GM18498 (cell line): Measurements from ENCODE around the gene TBC1D17.
A peak's percentile ranks its signal among the peaks of the same experiment; 100 is the strongest.

Experiments used
- ATAC-seq: cut with Tn5 transposase; IDR thresholded peaks from one replicate; pipeline ENCODE4 v1.9.1; 2021; ENCODE audit warnings: mild to moderate bottlenecking, moderate library complexity; ENCODE audit not compliant: unreplicated experiment

Gene TBC1D17

DNA sequence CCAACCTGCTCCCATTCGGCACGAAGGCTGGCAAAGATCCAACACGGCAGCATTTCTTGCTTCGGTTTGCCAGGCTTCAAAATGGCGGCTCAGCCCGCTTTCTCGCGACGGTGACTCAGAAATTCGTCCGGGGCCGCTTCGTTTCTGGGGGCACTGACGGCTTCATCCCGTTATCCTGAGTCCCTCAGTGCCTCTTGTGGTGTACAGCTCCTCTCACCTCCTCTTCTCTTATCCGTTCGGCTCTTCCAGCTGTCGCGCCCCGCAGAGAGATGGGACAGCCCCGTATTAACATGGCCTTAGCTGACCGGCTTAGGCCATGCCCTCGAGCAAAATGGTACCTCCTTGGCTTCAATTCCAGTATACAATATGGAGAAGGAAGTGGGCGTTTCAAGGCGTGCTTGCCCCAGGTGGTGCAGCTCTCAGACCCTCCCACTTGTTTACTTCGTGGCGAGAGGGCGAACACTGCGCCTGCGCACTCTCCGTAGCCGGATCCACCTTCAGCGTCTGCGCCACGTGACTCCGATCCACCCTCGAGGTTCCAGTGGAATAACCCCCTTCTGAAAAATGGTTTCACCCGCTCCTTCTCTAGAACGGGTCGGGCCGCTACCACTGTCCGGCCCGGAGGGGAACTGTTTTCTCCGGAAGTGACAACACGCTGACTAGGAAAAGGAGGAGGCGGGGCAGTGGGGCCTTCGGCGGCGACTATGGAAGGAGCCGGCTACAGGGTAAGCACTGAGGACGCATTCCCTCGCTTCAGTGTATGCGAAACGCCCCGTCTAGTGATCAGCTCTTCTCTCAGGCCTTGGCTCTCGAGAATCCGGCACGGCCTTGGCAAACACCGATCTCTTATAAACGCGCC is at the start of gene TBC1D17, which contains the start of gene AKT1S1:
Gene TBC1D17 (plus strand): TSS at position 683 of the 859 bp plus-strand sequence. CDS start 22 bp downstream, at position 705.
Gene AKT1S1 (minus strand): TSS at position 336 of the 859 bp plus-strand sequence. CDS start 4,060 bp downstream, outside the sequence.
- ATAC-seq, result peak; percentile 54

DNA sequence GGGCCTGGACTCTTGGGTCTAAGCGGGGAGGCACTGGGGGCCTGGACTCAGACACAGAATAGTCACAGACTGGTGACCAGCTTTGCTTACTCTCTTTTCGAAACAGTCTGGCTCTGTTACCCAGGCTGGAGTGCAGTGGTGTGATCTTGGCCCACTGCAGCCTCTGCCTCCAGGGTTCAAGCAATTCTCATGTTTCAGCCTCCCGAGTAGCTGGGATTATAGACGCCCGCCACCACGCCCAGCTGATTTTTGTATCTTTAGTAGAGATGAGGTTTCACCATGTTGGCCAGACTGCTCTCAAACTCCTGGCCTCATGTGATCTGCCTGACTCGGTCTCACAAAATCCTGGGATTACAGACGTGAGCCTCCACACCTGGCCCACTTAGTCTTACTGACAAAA is 48.3 kb upstream of the TBC1D17 start:
- no peak for ATAC-seq

DNA sequence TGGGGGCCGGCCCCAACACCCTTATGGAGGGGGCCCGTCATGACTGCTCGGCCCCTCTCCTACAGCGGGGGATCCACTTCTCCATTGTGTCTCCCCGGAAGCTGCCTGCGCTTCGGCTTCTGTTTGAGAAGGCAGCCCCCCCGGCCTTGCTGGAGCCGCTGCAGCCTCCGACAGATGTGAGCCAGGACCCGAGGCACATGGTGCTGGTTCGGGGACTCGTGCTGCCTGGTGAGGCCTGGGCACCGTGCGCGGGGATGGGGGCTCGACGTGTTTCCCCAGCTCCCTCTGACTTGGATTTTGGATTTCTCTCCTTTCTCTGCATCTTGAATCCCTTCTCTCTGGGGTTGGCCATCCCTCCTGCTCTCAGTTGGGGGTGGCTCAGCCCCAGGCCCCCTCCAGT is 47.8 kb upstream of the TBC1D17 start:
- ATAC-seq, result no peak

DNA sequence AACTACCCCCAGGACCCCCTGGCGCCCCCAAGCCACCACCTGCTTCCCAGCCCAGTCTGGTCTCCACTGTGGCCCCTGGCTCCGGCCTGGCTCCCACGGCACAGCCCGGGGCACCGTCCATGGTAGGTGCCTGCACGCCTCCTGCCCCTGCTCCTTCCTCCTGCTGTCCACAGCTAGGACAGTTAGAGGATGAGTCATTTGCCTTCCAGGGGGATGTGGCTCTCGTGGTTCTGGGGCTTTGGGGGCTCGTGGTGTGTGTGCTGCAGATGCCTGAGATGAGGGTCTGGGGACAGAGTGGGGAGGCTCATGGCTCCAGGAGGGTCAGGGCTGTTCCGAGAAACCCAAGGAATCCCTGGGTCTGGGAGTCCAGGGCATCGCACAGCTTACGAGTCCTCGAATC is 46.7 kb upstream of the TBC1D17 start:
- no peak for ATAC-seq

DNA sequence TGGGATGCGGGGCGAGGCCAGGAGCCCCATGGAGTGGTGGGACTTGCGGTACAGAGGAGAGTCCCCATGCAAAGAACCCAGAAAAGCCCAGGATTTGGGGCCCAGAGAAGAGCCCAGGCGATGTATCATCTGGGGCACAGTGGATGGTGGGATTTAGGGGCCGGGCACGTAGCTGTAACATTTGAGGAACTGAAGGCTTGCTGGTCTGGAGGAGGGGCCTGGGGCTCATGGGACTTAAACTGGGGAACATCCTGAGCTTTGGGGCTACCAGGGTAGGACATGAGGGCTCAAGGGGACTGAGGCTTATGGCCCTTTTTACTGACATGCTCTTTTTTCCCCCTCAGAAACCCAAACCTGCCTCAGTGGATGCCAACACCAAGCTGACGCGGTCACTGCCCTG is 45.9 kb upstream of the TBC1D17 start:
- ATAC-seq, result no peak

DNA sequence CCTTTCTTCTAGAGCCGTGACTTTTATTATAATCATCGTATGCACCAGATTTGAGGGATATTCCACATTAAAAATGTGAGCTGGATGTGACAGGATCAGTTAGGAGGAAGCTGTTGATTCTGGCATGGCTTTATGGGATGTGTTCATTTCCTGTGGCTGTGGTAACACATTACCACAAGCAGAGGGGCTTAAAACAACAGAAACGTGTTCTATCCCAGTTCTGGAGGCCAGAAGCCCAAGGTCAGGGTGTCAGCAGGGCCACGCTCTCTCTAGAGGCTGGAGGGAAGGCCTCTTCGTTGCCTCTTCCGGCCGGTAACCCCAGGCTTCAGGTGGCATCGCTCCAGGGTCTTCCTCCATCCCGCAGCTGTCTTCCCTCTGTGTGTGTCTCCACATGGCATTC is 44.9 kb upstream of the TBC1D17 start:
- ATAC-seq, result no peak

DNA sequence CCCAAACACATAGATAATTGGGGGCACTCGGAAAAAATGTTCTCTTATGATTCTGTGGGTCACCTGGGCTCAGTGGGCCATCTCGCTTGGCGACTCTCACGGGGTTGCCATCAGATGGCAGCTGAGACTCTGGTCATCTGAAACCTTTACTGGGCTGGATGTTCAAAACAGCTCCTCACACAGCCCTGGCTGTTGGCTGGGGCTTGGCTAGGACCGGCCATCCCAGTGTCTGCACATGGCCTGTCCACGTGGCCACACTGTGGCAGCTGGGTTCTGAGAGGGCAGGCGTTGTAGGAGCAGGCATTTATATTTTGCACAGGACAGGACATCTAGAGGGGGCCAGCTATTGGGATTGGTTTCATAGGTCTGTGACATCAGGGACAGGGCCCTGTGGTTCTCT is 43.9 kb upstream of the TBC1D17 start:
- ATAC-seq, result no peak

DNA sequence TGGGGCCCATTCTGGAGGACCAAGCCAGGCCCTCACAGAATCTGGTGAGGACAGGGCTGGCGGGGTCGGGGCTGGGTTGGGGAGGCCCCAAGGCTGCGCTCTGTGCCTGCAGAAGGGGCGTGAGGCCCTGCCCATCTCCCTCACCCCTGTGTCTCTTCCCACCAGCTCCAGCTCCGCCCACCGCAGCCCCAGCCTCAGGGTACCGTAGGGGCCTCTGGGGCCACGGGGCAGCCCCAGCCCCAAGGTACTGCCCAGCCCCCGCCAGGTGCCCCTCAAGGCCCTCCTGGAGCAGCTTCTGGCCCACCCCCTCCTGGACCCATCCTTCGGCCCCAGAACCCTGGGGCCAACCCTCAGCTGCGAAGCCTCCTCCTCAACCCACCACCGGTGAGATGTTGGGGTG is 41.9 kb upstream of the TBC1D17 start:
- no peak for ATAC-seq

DNA sequence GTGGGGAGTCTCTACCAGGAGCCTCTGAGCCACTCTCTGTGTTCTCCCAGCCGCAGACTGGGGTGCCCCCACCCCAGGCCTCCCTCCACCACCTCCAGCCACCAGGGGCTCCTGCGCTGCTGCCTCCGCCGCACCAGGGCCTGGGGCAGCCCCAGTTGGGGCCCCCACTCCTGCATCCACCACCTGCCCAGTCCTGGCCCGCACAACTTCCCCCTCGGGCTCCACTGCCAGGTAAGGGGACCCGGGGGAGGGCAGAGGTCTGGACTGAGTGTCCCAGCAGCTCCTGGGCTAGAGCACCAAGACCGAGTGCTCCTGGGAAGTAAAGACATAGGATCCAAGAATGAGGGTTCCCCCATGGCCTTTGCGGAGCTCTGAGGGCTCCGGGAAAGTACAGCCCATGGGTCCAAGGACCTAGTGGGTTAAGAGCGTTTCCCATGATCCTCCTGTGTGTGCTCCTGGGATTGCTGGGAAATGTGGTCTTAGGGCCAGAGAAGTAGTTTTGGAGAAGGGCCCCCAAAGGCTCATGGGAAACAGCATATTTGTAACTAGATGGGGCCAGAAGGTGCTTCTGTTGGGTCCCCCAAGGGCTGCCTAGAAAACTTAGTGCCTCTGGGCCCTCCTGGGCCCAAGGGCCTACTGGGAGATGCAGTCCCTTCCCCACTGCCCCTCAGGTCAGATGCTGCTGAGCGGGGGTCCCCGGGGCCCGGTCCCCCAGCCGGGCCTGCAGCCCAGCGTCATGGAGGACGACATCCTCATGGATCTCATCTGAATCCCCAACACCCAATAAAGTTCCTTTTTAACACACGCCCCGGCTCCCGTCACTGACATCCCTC is 41.1 kb upstream of the TBC1D17 start:
- ATAC-seq, result no peak

DNA sequence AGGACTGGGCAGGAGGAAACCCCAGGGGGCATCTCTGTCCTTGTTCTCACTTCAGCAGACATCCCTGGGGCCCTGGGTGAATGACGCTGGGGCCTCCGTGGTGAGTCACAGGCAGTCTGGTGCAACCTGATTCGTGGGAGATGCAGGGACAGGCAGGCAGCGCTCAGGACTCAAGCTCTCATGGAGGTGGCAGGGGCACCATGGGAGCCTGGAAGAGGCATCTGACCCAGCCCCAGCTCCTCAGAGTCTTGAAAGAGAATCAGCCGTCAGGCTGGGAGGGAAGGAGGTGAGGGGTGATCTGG is 40.5 kb upstream of the TBC1D17 start:
- no peak for ATAC-seq

DNA sequence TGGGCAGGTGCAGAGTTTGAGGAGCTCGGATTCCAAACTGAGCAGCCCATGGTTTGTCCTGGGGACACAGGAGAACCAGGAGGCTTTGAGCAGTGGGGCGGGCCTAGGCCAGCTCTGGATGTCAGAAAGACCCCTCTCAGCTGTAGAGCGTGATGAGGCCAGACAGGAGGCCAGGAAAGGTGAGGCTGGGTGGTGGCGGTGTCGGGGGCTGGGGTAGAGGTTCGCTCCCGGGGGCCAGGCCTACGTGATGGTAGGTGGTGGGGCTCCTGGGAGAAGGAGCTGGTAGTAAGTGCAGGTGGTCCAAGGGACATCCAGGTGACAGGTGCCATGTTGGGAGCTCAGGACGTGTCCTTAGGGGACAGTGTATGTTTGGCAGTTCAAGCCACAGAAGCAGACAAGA is 40.1 kb upstream of the TBC1D17 start:
- no peak for ATAC-seq

DNA sequence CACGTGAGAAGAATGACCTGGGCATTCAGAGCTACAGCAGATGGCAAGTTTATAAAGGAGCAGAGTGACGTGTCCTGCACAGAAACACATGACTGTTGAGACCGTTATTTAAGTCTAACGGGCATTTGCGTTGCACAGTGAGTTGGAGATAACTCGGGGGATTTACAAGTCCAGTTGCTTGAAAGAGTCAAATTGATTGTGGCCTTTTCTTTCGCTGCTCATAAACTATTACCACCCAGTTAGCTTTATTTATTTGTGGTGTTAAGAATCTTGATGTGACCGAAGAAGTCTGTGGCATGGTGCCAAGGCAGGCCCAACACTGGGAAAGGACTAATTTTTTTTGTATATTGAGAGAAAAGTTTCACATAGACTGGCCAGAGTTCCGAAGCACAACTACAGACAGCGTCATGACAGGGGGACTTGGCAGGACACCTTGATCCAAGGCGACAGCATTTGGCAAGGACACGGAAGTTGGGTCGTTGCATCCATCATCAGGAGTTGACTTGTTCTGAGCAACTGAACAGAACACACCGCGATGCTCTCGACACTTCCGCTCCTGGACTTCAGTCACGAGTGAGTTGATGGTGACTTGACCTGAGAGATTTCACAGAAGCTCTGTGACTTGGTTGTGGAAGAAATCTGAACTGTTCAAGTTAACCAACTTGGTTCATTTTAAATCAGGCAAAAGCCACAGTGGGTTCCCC is 38.5 kb upstream of the TBC1D17 start:
- ATAC-seq, result no peak

DNA sequence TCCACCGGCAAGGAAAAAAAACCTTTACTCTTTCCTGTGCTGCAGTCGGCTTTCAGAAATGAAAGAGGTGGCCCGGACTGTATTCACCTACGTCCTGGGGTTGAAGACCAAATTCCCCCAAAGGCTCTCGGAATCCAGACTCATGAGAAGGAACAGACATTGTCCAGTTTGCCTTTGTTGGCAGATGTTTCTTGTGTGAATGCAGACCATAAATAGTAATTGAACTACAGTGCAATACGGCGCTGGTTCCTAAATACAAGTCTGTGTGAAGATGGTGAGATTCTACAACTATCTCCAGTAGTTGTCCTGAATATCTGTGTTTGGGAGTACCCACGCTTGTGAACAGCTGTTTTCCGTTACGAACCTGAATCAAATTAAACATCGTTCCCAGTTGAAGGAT is 37.8 kb upstream of the TBC1D17 start:
- no peak for ATAC-seq

DNA sequence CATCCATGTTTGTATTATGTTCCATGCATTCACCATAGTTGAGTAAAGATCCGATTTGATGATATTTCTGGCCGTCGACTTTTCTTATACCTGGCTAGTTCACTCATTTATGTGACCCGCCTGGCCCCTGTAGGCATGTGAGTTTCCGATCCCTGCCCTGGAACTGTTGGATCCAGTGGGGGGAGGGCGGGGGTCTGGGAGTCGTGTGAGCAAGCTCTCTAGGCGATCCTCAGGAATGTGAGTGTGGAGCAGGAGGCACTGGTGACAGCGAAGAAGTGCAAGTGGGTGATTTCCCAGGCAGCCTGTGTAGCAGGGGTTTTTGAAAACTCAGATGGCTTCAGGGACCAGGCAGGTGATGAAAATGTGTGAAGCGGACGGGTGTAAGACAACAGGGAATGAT is 37.2 kb upstream of the TBC1D17 start:
- no peak for ATAC-seq

DNA sequence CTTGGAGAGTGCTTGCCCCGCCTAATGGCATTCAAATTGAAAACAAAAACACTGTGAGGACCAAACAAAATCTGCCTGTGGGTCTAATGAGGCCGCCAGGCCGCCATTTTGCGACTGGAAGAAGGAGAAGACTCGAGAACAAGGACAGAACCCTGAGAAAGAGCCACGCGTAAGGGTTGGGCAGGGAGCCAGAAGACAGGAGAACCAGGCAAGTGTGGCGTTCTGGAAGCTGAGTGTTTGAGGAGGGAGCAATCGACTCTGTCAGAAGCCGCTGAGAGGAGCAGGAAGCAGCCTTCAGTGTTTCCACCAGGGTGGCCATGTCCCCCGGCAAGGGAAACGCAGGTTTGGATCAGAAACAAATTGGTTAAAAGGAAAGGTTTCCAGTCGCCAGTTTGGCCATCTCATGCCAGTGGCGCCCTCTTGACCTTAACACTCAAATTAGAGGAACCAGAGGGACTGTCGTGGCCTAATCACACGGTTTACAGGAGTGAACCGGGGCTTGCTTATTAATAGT is 36.7 kb upstream of the TBC1D17 start:
- ATAC-seq, result no peak

DNA sequence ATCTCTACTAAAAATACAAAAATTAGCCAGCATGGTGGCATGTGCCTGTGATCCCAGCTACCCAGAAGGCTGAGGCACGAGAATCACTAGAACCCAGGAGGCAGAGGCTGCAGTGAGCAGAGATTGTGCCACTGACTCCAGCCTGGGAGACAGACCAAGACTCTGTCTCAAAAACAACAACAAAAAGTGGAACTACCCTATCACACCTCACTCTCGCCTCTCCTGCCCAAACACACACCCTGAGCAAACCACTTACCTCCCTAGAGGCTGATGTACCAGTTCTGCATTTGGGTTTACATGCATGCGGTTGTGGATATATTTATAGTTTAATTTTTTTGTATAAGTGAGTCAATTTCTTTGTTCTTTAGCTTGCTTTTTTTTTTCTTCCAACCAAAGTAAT is 34.2 kb upstream of the TBC1D17 start:
- ATAC-seq, result peak; percentile 61

DNA sequence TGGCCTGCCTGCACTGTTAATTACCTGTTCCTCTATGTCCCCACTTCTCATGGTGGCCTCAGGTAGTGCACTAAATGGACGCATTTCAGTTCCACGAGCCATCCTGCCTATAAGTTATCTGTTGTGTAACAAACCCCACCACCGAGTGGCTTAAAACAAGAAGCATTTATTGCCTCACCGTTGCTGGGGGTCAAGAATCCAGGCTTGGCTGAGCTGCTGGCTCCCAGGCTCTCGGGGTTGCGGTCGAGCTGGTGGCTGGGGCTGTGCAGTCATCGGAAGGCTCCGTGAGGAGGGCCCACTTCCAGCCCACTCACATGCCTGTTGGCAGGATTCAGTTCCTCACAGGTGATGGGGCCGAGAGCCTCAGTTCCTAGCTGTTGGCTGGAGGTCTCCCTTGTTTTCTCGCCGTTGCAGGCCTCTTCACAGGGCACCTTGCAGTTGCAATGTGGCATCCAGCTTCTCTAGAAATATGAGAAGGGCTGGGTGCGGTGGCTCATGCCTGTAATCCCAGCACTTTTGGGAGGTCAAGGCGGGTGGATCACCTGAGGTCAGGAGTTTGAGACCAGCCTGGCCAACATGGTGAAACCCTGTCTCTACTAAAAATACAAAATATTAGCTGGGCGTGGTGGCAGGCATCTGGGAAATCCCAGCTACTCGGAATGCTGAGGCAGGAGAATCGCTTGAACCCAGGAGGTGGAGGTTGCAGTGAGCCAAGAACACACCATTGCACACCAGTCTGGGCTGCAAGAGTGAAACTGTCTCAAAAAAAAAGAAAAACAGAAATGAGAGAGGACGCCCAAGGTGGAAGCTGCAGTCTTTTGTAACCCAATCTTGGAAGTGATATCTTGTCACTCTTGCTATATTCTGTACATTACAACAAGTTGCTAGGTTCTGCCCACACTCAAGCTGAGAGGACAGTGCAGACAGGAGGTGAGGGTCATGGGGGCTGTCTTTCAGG is 33.1 kb upstream of the TBC1D17 start:
- ATAC-seq, result no peak

DNA sequence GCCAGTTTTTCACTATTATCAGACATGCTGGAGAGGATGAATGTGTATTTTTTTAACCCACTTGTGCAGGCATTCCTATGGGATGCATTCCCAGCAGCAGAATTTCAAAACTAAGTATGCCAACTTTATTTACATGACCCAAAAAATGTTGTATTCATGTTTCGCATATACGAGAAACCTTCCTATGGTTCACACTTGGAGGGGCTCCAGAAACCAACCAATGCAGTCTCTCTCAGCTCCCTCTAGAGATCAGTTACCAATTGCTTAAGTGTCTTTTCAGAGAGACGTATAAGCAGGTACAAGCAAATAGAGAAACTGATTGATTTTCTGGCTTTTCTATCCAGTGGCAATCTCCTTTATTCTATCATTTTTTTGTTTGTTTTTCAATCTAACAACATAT is 32.1 kb upstream of the TBC1D17 start:
- no peak for ATAC-seq

DNA sequence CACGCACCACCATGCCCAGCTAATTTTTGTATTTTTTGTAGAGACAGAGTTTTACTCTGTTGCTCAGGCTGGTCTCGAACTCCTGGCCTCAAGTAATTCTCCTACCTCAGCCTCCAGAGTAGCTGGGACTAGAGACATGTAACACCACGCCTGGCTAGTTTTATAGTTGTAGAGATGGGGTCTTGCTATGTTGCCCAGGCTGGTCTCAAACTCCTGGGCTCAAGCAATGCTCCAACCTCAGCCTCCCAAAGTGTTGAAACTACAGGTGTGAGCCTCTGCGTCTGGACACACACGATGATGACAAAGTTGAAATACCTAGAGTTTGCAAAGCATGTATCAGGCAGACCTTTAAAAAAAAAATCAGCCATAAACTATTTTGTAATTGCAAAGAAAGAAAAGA is 31.1 kb upstream of the TBC1D17 start:
- no peak for ATAC-seq
